ENCODE measurements around the gene TJP1. TPM values are rescaled to one million over a fixed set of nuclear protein-coding genes. Genes with fewer than 3 reads are reported as not detected.
"Not testable (repeated sequence)": the region's sequence is repeated elsewhere in the genome, so short reads cannot be mapped to it uniquely, and the experiment has no call there.

Gene TJP1
- total RNA-seq, 1 experiment from 2014 or later: 67.0 TPM

DNA sequence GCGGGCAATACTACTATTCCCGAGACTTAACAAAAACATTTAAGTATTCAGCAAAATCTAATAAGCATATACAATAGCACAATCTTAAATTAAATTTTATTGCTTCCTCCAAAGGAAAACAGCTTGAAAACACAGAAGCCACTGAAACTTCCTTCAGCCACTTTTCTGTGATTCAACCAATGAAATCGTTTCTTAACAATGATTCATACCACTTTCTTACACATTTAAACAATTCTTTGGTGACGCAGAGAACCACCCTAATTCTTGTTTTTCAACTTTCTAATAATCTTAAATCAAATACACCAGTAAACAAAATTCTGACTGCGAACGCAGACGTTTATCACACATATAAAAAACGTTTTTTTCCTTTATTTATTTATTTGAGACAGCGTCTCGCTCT is 4.1 kb downstream of the TJP1 start:
- ATAC-seq (no peak), DNase-seq (peak; percentile 85)
- Histone ChIP-seq H3F3A (ENCODE audit: low read length, unreplicated experiment) (no peaks in the 10 kb centered on the region), H3K27me3 (ENCODE audit: low read length) (no peaks in the 10 kb centered on the region), H3K27ac (ENCODE audit: low read length) (peak overlapping the region; percentile 47), H3K9ac (ENCODE audit: low read length) (no peak overlapping the region), H3K9me3 (ENCODE audit: low read length) (no peaks in the 10 kb centered on the region), H3K4me1 (ENCODE audit: insufficient read depth, low read length) (peaks cover 55% of the 10 kb centered on the region), H3K79me2 (ENCODE audit: low read length) (peaks cover 84% of the 10 kb centered on the region), H2AFZ (ENCODE audit: low read length) (no peak overlapping the region), H3K4me3 (ENCODE audit: low read length) (peak overlapping the region; percentile 95), H4K20me1 (ENCODE audit: low read length) (peaks cover 72% of the 10 kb centered on the region), H3K4me2 (ENCODE audit: low read length) (peak overlapping the region; percentile 87), H3K36me3 (ENCODE audit: low read depth, low read length) (no peaks in the 10 kb centered on the region), H3K9me2 (replicated peaks; ENCODE audit: low read length) (no peaks in the 10 kb centered on the region)
- POLR2A ChIA-PET (ENCODE audit: unreplicated experiment): interaction anchor here (0.7 kb wide), 1 partner anchor 15 kb away, joined by 3 read pairs; no protein-coding TSS in a partner anchor
- no TSS peak for BruUV-seq (replicated peaks)
- intact Hi-C loops (cut with micrococcal nuclease): loop anchor here (1.0 to 5.0 kb wide), 4 partner anchors 46 to 224 kb away; no protein-coding TSS in a partner anchor
- CTCF ChIA-PET: no interaction called here
- TF ChIP-seq EZH2 (IDR thresholded peaks at IDR 0.05; ENCODE audit: low read length, unreplicated experiment) (no peak), EZH2phosphoT487 (IDR thresholded peaks at IDR 0.05; ENCODE audit: borderline replicate concordance, low read length) (no peak)
- TF ChIP-seq, protein P1, sequence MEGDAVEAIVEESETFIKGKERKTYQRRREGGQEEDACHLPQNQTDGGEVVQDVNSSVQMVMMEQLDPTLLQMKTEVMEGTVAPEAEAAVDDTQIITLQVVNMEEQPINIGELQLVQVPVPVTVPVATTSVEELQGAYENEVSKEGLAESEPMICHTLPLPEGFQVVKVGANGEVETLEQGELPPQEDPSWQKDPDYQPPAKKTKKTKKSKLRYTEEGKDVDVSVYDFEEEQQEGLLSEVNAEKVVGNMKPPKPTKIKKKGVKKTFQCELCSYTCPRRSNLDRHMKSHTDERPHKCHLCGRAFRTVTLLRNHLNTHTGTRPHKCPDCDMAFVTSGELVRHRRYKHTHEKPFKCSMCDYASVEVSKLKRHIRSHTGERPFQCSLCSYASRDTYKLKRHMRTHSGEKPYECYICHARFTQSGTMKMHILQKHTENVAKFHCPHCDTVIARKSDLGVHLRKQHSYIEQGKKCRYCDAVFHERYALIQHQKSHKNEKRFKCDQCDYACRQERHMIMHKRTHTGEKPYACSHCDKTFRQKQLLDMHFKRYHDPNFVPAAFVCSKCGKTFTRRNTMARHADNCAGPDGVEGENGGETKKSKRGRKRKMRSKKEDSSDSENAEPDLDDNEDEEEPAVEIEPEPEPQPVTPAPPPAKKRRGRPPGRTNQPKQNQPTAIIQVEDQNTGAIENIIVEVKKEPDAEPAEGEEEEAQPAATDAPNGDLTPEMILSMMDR (conservative IDR thresholded peaks at IDR 0.05; ENCODE audit: low read depth, low read length): no peak

DNA sequence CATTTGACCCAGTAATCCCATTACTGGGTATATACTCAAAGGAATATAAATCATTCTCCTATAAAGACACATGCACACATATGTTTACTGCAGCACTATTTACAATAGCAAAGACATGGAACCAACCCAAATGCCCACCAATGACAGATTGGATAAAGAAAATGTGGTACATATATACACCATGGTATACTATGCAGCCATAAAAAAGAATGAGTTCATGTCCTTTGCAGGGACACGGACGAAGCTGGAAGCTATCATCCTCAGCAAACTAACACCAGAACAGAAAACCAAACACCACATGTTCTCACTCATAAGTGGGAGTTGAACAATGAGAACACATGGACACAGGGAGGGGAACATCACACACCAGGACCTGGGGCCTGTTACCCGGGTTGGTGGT is 4.8 kb downstream of the TJP1 start:
- H3F3A ChIP-seq (ENCODE audit: low read length, unreplicated experiment); H3K9me2 ChIP-seq (replicated peaks; ENCODE audit: low read length); CTCF ChIA-PET; H3K27me3 ChIP-seq (ENCODE audit: low read length); H2AFZ ChIP-seq (ENCODE audit: low read length); H3K9ac ChIP-seq (ENCODE audit: low read length); H3K36me3 ChIP-seq (ENCODE audit: low read depth, low read length); DNase-seq; H3K9me3 ChIP-seq (ENCODE audit: low read length); POLR2A ChIA-PET (ENCODE audit: unreplicated experiment); BruUV-seq (replicated peaks); ATAC-seq: not testable (repeated sequence)
- Histone ChIP-seq H3K4me3 (ENCODE audit: low read length) (0 out of 2 replicates have a peak overlapping the region, but pooled peaks have one; percentile 95), H3K27ac (ENCODE audit: low read length) (peak overlapping the region; percentile 37), H4K20me1 (ENCODE audit: low read length) (peaks cover 79% of the 10 kb centered on the region), H3K4me1 (ENCODE audit: insufficient read depth, low read length) (peaks cover 55% of the 10 kb centered on the region), H3K79me2 (ENCODE audit: low read length) (peaks cover 91% of the 10 kb centered on the region), H3K4me2 (ENCODE audit: low read length) (peak overlapping the region; percentile 87)
- intact Hi-C loops (cut with micrococcal nuclease): loop anchor here (5.0 kb wide), 2 partner anchors 45 to 225 kb away; no protein-coding TSS in a partner anchor

DNA sequence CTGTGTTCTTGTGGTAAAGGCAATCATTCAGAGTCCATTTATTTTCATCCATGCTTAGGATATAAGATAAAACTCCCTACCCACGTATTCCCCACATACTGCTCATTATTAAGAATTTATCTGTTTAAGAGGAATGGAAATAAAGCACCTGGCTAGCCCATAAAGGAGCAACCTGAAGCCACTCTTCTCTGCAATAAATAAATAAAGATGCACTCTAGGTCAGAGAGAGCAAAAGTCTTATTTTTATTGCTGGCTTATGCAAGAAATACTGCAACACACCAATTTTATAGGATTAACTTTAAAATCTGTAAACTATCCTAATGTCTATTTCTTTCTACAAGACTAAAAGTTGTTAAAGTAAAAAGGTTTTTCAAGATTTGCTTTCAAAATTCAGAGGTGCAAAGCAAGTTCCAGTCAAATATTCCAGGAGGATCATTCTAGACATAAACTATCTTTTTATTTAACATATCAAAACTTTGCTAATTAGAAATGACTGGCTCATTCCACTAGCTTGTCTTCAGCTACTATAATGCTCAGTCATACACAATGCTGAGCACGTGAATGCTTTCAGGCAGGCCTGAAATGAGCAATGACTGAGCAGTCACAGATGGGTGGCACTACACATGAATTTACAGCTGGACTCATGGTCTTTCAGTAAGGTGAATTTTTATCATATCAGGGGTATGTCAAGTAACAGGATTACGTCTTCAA is 7.1 kb downstream of the TJP1 start:
- H3K9me2 ChIP-seq (replicated peaks; ENCODE audit: low read length): no peaks in the 10 kb centered on the region
- peaks cover 86% of the 10 kb centered on the region for H4K20me1 ChIP-seq (ENCODE audit: low read length)
- H2AFZ ChIP-seq (ENCODE audit: low read length): no peak overlapping the region
- H3K9me3 ChIP-seq (ENCODE audit: low read length): no peaks in the 10 kb centered on the region
- ChIA-PET CTCF (interaction anchor here (0.5 kb wide), 1 partner anchor 110 kb away, joined by 4 read pairs; no protein-coding TSS in a partner anchor), POLR2A (ENCODE audit: unreplicated experiment) (interaction anchor here (0.7 kb wide), 1 partner anchor 12 kb away, joined by 5 read pairs; no protein-coding TSS in a partner anchor)
- TF ChIP-seq EZH2phosphoT487 (IDR thresholded peaks at IDR 0.05; ENCODE audit: borderline replicate concordance, low read length) (no peak), EZH2 (IDR thresholded peaks at IDR 0.05; ENCODE audit: low read length, unreplicated experiment) (no peak)
- TF ChIP-seq, protein P1 (conservative IDR thresholded peaks at IDR 0.05; ENCODE audit: low read depth, low read length): no peak
- H3K27ac ChIP-seq (ENCODE audit: low read length): no peak overlapping the region
- H3K27me3 ChIP-seq (ENCODE audit: low read length): no peaks in the 10 kb centered on the region
- no peaks in the 10 kb centered on the region for H3K36me3 ChIP-seq (ENCODE audit: low read depth, low read length)
- H3K4me3 ChIP-seq (ENCODE audit: low read length): peak overlapping the region; percentile 32; the same call in 1 of the 2 replicates
- H3K4me1 ChIP-seq (ENCODE audit: insufficient read depth, low read length): peaks cover 73% of the 10 kb centered on the region
- ATAC-seq: peak; percentile 66
- BruUV-seq (replicated peaks): no TSS peak
- intact Hi-C loops (cut with micrococcal nuclease): loop anchor here (5.0 kb wide), 2 partner anchors 43 to 227 kb away; no protein-coding TSS in a partner anchor
- H3K9ac ChIP-seq (ENCODE audit: low read length): no peak overlapping the region
- peak; percentile 63 for DNase-seq
- peaks cover 100% of the 10 kb centered on the region for H3K79me2 ChIP-seq (ENCODE audit: low read length)
- H3F3A ChIP-seq (ENCODE audit: low read length, unreplicated experiment): peaks cover 13% of the 10 kb centered on the region
- peak overlapping the region; percentile 59 for H3K4me2 ChIP-seq (ENCODE audit: low read length)

Measured in PC-3 (cell line).